Sigmoid colon (tissue), 4 donors: ENCODE measurements around the gene TPRA1.
"Not testable (repeated sequence)": the region's sequence is repeated elsewhere in the genome, so short reads cannot be mapped to it uniquely, and the experiment has no call there.

Experiments used
- CTCF ChIP-seq, 4 experiments: fragments of 450-650 bp in 3 of 4; fragments of 200-600 bp in 1 of 4; IDR thresholded peaks; one replicate each; pipeline ENCODE4 v1.5.1; 2016 to 2019; ENCODE audit warnings: antibody characterized with exemption in 4 of 4, mild to moderate bottlenecking in 3 of 4, moderate library complexity in 2 of 4
- POLR2A ChIP-seq, 2 donors: fragments of 450-650 bp; IDR thresholded peaks; one replicate each; pipeline ENCODE4 v1.6.1; 2016; ENCODE audit warnings: antibody characterized with exemption in 2 of 2, mild to moderate bottlenecking in 2 of 2, moderate library complexity in 2 of 2
- POLR2AphosphoS5 ChIP-seq, 4 donors: sonication (generic); formaldehyde crosslinking; IDR thresholded peaks; one replicate each; pipeline ENCODE4 v1.6.1; 2017; ENCODE audit warnings: antibody characterized with exemption in 4 of 4

- TF ChIP-seq POLR2A, CTCF, POLR2AphosphoS5 (IDR thresholded peaks at IDR 0.05): not testable (repeated sequence)
These were observed 59.7 kb downstream of the TPRA1 start for GRCh38 chr3:127530863-127531262.
